Spleen (tissue), 11 donors: Measurements from ENCODE around the gene CCDC9. TPM values are rescaled to one million over a fixed set of nuclear protein-coding genes. Genes with fewer than 3 reads are reported as not detected.
A peak's percentile ranks its signal among the peaks of the same experiment; 100 is the strongest.

Experiments used
- DNase-seq: peaks from one replicate; pipeline ENCODE4 v3.0.0-alpha.2; 2020
- H3K27ac ChIP-seq, 8 donors: fragments of 200-600 bp; sonication (generic) in 7 of 8; 1 replicate in 4 of 8; 2 replicates in 4 of 8; pipeline versions ENCODE4 v1.5.0 to v1.8.0; 2016 to 2021; ENCODE audit warnings: inconsistent platforms in 4 of 8, mild to moderate bottlenecking in 4 of 8, moderate library complexity in 1 of 8
- H3K27me3 ChIP-seq, 7 donors: fragments of 200-600 bp; sonication (generic) in 6 of 7; replicated peaks in 1 of 7; 1 replicate in 4 of 7; 2 replicates in 3 of 7; pipeline versions ENCODE4 v1.5.0 to v1.8.0; 2016 to 2021; ENCODE audit warnings: inconsistent platforms in 3 of 7, mild to moderate bottlenecking in 1 of 7
- H3K36me3 ChIP-seq, 6 donors: fragments of 200-600 bp; sonication (generic) in 5 of 6; 1 replicate in 4 of 6; 2 replicates in 2 of 6; pipeline versions ENCODE4 v1.5.0 to v1.8.0; 2016 to 2021; ENCODE audit warnings: inconsistent platforms in 2 of 6
- H3K4me1 ChIP-seq, 6 donors: fragments of 200-600 bp; sonication (generic) in 5 of 6; 1 replicate in 3 of 6; 2 replicates in 3 of 6; pipeline versions ENCODE4 v1.5.0 to v1.8.0; 2016 to 2021; ENCODE audit warnings: inconsistent platforms in 3 of 6
- H3K4me3 ChIP-seq, 8 donors: fragments of 200-600 bp; sonication (generic) in 7 of 8; 1 replicate in 4 of 8; 2 replicates in 4 of 8; pipeline versions ENCODE4 v1.5.0 to v1.8.0; 2016 to 2021; ENCODE audit warnings: inconsistent platforms in 4 of 8, mild to moderate bottlenecking in 4 of 8, moderate library complexity in 2 of 8
- H3K9me3 ChIP-seq, 8 donors: fragments of 200-600 bp; sonication (generic) in 7 of 8; 1 replicate in 4 of 8; 2 replicates in 4 of 8; pipeline versions ENCODE4 v1.5.0 to v1.8.0; 2016 to 2021; ENCODE audit warnings: inconsistent platforms in 4 of 8
- CTCF ChIP-seq, 11 experiments: fragments of 200-600 bp in 7 of 11; fragments of 450-650 bp in 4 of 11; sonication (generic) in 4 of 11; IDR thresholded peaks in 8 of 11; conservative IDR thresholded peaks in 3 of 11; 1 replicate in 7 of 11; 2 replicates in 4 of 11; pipeline versions ENCODE4 v1.4.0 to v1.8.0; 2016 to 2021; ENCODE audit warnings: antibody characterized with exemption in 11 of 11, inconsistent platforms in 4 of 11, mild to moderate bottlenecking in 1 of 11
- POLR2A ChIP-seq, 3 donors: fragments of 450-650 bp; IDR thresholded peaks; one replicate each; pipeline ENCODE4 v1.5.1; 2017; ENCODE audit warnings: antibody characterized with exemption in 3 of 3, mild to moderate bottlenecking in 1 of 3
- POLR2AphosphoS5 ChIP-seq, 3 donors: sonication (generic); formaldehyde crosslinking; IDR thresholded peaks; one replicate each; pipeline ENCODE4 v1.5.1; 2017; ENCODE audit warnings: antibody characterized with exemption in 3 of 3
- WGBS, 5 donors: extraction: QIAGEN DNeasy Blood & Tissue Kit in 3 of 5; methylation state at CpG; one replicate each; pipeline versions ENCODE4 v1.1.5 to v1.1.7; 2013 to 2018; 5-methylcytosine and 5-hydroxymethylcytosine counted together
- intact Hi-C: fragments of 100-400 bp; cut with DNase I; formaldehyde crosslinking; loops from one replicate; pipeline ENCODE4 v1.15.0; 2023; ENCODE audit warnings: low total_unique reads
- polyA plus RNA-seq, 3 donors: library from polyadenylated mRNA; stranded (reverse); fragments of 200-250 nt; gene quantifications; one replicate each; pipeline ENCODE4 v1.2.1, GENCODE V29; 2013
- total RNA-seq, 7 donors: library from RNA; depleted of rRNA in 3 of 7; stranded (reverse); fragments of >200 nt in 3 of 7; fragmentation: NEBNext Ultra II Directional in 4 of 7; extraction: Animal tissue kit (Norgen Biotek cat#: 25700) in 4 of 7; gene quantifications; one replicate each; pipeline versions ENCODE4 v1.1.0 to v1.2.1, GENCODE V29; 2016 to 2021
- donor health status: healthy with polysubstance abuse.
- donor health status: DM: no; HTN: no; CAD: no; lungs with moderate emphysema.
- donor health status: DM: no; HTN: no; CAD: no.
- donor health status: Bipolar disorder and iron deficiency.
- donor health status: healthy.
- donor health status: DM: no; HTN: no; CAD: no.
- donor health status: DM: yes; HTN: yes; CAD: no.

Gene CCDC9
- total and polyA plus RNA-seq, 10 donors, result 11.0 to 43.0 (median 29.4) TPM

GRCh38 chr19:47228168-47228936, 28.0 kb upstream of the CCDC9 start:
- TF ChIP-seq POLR2AphosphoS5 (IDR thresholded peaks at IDR 0.05) (no peak), CTCF (IDR thresholded peaks at IDR 0.05 in 8 of 11, conservative IDR thresholded peaks at IDR 0.05 in 3 of 11) (no peak), POLR2A (IDR thresholded peaks at IDR 0.05) (no peak)
- WGBS, 5 donors, result 5 to 14% (median 5%) methylated on average over 13 to 50 of the region's 50 CpGs
- peaks cover 28 to 77% (median 67%) of the 10 kb centered on the region in 6 donors for H3K4me1 ChIP-seq
- H3K9me3 ChIP-seq, result no peaks in the 10 kb centered on the region
- peak overlapping the region; percentile 91 to 99 (median 98) for H3K27ac ChIP-seq
- intact Hi-C loops, result no loop called here
- peaks cover 0 to 14% (median 0%) of the 10 kb centered on the region in 7 donors for H3K27me3 ChIP-seq
- H3K4me3 ChIP-seq, result peak overlapping the region; percentile 29 to 99 (median 70)
- DNase-seq, result peak; percentile 88
- peaks cover 0 to 14% (median 0%) of the 10 kb centered on the region in 6 donors for H3K36me3 ChIP-seq

- Histone ChIP-seq H3K4me1 (peaks cover 28 to 77% (median 67%) of the 10 kb centered on the region in 6 donors), H3K36me3 (peaks cover 0 to 7% (median 0%) of the 10 kb centered on the region in 6 donors), H3K27ac (peak overlapping the region; percentile 91 to 99 (median 98)), H3K27me3 (peaks cover 0 to 14% (median 0%) of the 10 kb centered on the region in 7 donors), H3K9me3 (no peaks in the 10 kb centered on the region), H3K4me3 (peak overlapping the region in 7 of 8 donors; percentile 93 to 99 (median 98))
- no peak for DNase-seq
- 10 to 31% (median 22%) methylated on average over 7 to 10 of the region's 10 CpGs for WGBS, 5 donors
- intact Hi-C loops, result no loop called here
- TF ChIP-seq CTCF (IDR thresholded peaks at IDR 0.05 in 8 of 11, conservative IDR thresholded peaks at IDR 0.05 in 3 of 11), result no peak
- no peak for TF ChIP-seq POLR2A (IDR thresholded peaks at IDR 0.05)
- TF ChIP-seq POLR2AphosphoS5 (IDR thresholded peaks at IDR 0.05), result no peak
Observed at GRCh38 chr19:47228937-47229675, 27.2 kb upstream of the CCDC9 start.

- H3K27me3 ChIP-seq, result peaks cover 0 to 14% (median 0%) of the 10 kb centered on the region in 7 donors
- peaks cover 0 to 5% (median 0%) of the 10 kb centered on the region in 6 donors for H3K36me3 ChIP-seq
- intact Hi-C loops, result no loop called here
- H3K9me3 ChIP-seq, result no peaks in the 10 kb centered on the region
- H3K27ac ChIP-seq, result peak overlapping the region in 7 of 8 donors; percentile 96 to 99 (median 98)
- no peak for TF ChIP-seq POLR2AphosphoS5 (IDR thresholded peaks at IDR 0.05)
- no peak for TF ChIP-seq POLR2A (IDR thresholded peaks at IDR 0.05)
- no peak for TF ChIP-seq CTCF (IDR thresholded peaks at IDR 0.05 in 8 of 11, conservative IDR thresholded peaks at IDR 0.05 in 3 of 11)
- peak overlapping the region; percentile 65 to 99 (median 97) for H3K4me3 ChIP-seq
- DNase-seq, result no peak
- peaks cover 28 to 77% (median 67%) of the 10 kb centered on the region in 6 donors for H3K4me1 ChIP-seq
- WGBS, 5 donors, result 6 to 10% (median 7%) methylated on average over 9 of the region's 9 CpGs
Observed at GRCh38 chr19:47229676-47230053, 26.7 kb upstream of the CCDC9 start.
